Tongue (tissue), 2 donors: ENCODE measurements around the gene PEX1. TPM values are rescaled to one million over a fixed set of nuclear protein-coding genes. Genes with fewer than 3 reads are reported as not detected.
A peak's percentile ranks its signal among the peaks of the same experiment; 100 is the strongest.
"Not testable (repeated sequence)": the region's sequence is repeated elsewhere in the genome, so short reads cannot be mapped to it uniquely, and the experiment has no call there.

Experiments used
- DNase-seq: peaks from one replicate; pipeline ENCODE4 v3.0.0-alpha.2; 2015
- total RNA-seq: library from RNA; depleted of rRNA; stranded (reverse); fragments of >200 nt; gene quantifications from one replicate; pipeline ENCODE4 v1.2.3, GENCODE V29; 2014

Gene PEX1
- total RNA-seq, 1 donor from 2014 or later: 36.7 TPM

DNA sequence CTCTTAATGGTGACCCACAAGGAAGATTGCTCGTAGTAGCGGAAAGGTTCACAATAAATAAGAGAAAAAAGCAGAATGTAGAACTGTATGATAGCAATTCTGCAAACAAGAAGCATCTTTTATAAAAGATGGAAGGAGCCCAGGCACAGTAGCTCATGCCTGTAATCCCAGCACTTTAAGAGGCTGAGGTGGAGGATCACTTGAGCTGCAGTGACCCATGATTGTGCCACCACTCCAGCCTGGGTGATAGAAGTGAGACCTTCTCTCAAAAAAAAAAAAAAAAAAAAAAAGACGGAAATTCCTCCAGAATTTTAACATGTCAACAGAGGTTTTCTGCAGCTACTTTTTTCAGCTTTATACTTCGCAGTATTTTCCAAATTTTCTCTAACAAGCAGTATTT, 67.8 kb downstream of the PEX1 start:
- DNase-seq: no peak

DNA sequence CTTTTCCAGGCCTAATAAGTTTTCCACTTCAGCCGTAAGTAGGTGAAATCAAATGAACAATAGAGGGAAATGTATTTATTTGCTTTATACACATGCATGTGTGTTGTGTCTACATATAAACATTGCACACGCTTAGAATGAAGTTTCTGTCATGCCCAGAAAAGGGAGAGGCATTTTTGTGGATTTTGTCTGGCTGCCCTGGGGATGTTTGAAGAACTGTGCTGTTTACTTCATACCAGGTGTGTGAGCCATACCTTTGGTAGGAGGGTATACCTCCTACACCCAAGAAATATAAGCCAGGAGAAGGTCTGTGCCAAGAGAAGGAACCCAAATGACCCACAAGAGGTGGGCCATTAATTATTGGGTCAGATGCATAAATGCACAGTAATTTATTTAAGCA, 68.2 kb downstream of the PEX1 start:
- peak; percentile 52 for DNase-seq

DNA sequence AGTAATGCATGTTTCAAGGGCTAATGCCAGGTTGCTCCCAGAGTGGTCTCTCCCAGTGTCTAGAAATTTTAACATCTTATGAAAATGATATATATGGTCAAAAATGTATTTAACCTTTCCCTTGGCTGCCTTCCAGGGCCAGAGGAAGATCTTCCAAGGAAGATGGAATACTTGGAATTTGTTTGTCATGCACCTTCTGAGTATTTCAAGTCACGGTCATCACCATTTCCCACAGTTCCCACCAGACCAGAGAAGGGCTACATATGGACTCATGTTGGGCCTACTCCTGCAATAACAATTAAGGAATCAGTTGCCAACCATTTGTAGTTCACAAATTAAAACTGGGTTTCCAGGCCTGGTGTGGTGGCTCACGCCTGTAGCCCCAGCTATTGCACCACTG, 72.1 kb downstream of the PEX1 start:
- no peak for DNase-seq

- no peak for DNase-seq
These were observed 76.7 kb downstream of the PEX1 start for GRCh38 chr7:92451645-92452044.

DNA sequence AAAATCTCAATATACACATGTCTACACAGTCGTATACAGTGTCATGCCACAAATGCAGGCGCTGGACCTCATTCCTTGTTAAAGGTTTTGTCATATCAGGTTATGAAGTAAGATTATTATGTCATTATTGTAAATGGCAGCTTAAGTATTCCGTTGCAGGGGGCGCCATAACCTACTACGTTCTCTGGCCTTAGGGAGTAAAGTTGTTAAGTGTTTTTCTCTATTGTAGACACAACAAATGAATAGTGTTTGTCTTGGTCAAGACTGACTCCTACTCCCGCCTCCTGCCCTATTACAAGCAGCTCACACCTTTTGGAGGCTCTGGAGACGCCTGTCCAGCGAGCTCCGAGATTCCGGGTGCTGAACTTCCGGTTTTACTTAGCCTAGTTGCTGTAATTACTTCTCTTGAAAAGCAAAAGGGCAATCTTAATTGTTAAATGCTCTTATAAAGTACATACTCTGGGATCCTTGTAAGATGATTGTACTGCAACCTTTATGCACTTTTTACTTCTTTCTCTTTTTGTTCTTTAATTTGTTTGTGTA, 80.0 kb downstream of the PEX1 start:
- DNase-seq: peak; percentile 68

GRCh38 chr7:92447345-92448204, 80.7 kb downstream of the PEX1 start, which contains the start of gene GATAD1:
Gene GATAD1, plus strand, starts transcription at chr7:92447482. Its CDS starts 248 bp downstream, at chr7:92447730.
- peak; percentile 97 for DNase-seq

- DNase-seq: no peak
These were observed 81.4 kb downstream of the PEX1 start for GRCh38 chr7:92446869-92447344.

DNA sequence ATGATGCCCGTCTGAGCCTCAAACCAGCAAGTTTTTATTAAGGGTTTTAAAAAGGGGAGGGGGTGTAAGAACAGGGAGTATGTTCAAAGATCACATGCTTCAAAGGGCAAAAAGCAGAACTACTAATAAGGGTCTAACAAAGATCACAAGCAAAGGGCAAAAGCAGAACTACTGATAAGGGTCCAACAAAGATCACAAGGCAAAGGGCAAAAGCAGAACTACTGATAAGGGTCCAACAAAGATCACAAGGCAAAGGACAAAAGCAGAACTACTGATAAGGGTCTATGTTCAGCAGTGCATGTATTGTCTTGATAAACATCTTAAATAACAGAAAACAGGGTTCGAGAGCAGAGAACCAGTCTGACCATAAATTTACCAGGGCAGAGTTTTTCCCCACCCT, 85.6 kb downstream of the PEX1 start:
- not testable (repeated sequence) for DNase-seq

- DNase-seq: no peak
These were observed 90.3 kb downstream of the PEX1 start for GRCh38 chr7:92437956-92438491.

Other genes with a start within 250 kb of the PEX1 start
- 33.4 TPM for gene GATAD1, start 81.0 kb downstream of the PEX1 start, total RNA-seq
- gene ERVW-1, start 50.6 kb downstream of the PEX1 start, total RNA-seq: not detected
- gene RBM48, start 275 bp upstream of the PEX1 start, total RNA-seq: 22.1 TPM
- 30.7 TPM for gene FAM133B, start 61.9 kb upstream of the PEX1 start, total RNA-seq